DOHH2 (cell line): ENCODE data around the gene DTNB.

Experiments used
- EZH2phosphoT487 ChIP-seq: fragments of 200-600 bp; sonication (generic); IDR thresholded peaks from 2 replicates; pipeline ENCODE4 v1.6.1; 2017; ENCODE audit warnings: borderline replicate concordance, mild to moderate bottlenecking, antibody characterized with exemption, low read length, moderate library complexity, mixed read lengths
- TF ChIP-seq, protein P1 (sequence below): fragments of 200-600 bp; sonication (generic); IDR thresholded peaks from one replicate; pipeline ENCODE4 v1.5.1; 2014; ENCODE audit warnings: antibody characterized with exemption, mild to moderate bottlenecking, low read depth, low read length; ENCODE audit not compliant: poor library complexity, severe bottlenecking

DNA sequence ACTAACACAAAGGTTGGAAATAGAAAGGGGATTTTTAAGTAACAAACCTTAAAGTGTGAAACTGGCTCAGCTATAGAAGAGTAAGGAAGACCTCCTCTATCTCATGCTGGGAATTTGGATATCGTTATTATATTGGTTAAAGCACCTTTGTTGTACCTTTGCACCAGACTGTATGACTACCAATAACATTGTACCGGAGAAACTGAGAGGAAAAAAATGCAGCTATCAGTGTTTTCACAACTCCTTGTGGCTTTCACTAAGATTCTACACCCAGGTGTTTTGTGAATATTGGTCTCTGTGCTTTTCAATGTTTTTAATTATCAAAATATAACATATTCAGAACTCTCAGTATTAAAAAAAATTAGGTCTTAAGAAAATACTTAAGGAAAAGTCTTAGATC, 48.7 kb downstream of the DTNB start:
- TF ChIP-seq, protein P1, sequence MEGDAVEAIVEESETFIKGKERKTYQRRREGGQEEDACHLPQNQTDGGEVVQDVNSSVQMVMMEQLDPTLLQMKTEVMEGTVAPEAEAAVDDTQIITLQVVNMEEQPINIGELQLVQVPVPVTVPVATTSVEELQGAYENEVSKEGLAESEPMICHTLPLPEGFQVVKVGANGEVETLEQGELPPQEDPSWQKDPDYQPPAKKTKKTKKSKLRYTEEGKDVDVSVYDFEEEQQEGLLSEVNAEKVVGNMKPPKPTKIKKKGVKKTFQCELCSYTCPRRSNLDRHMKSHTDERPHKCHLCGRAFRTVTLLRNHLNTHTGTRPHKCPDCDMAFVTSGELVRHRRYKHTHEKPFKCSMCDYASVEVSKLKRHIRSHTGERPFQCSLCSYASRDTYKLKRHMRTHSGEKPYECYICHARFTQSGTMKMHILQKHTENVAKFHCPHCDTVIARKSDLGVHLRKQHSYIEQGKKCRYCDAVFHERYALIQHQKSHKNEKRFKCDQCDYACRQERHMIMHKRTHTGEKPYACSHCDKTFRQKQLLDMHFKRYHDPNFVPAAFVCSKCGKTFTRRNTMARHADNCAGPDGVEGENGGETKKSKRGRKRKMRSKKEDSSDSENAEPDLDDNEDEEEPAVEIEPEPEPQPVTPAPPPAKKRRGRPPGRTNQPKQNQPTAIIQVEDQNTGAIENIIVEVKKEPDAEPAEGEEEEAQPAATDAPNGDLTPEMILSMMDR, result no peak
- no peak for TF ChIP-seq EZH2phosphoT487
